OCI-LY1 (cell line): Measurements from ENCODE around the gene MARK2.

ENCODE experiments used
- EZH2 ChIP-seq: fragments of 200-600 bp; sonication (generic), shearing (Covaris generic); IDR thresholded peaks from 2 replicates; pipeline ENCODE4 v1.8.0; 2017; ENCODE audit warnings: borderline replicate concordance, mixed run types, mild to moderate bottlenecking, antibody characterized with exemption, low read length, moderate library complexity, mixed read lengths
- TF ChIP-seq, protein P1 (sequence below): fragments of 200-600 bp; sonication (generic), shearing (Covaris generic); IDR thresholded peaks from 2 replicates; pipeline ENCODE4 v1.5.1; 2017; ENCODE audit warnings: mild to moderate bottlenecking, antibody characterized with exemption, low read length, moderate library complexity, mixed read lengths

DNA sequence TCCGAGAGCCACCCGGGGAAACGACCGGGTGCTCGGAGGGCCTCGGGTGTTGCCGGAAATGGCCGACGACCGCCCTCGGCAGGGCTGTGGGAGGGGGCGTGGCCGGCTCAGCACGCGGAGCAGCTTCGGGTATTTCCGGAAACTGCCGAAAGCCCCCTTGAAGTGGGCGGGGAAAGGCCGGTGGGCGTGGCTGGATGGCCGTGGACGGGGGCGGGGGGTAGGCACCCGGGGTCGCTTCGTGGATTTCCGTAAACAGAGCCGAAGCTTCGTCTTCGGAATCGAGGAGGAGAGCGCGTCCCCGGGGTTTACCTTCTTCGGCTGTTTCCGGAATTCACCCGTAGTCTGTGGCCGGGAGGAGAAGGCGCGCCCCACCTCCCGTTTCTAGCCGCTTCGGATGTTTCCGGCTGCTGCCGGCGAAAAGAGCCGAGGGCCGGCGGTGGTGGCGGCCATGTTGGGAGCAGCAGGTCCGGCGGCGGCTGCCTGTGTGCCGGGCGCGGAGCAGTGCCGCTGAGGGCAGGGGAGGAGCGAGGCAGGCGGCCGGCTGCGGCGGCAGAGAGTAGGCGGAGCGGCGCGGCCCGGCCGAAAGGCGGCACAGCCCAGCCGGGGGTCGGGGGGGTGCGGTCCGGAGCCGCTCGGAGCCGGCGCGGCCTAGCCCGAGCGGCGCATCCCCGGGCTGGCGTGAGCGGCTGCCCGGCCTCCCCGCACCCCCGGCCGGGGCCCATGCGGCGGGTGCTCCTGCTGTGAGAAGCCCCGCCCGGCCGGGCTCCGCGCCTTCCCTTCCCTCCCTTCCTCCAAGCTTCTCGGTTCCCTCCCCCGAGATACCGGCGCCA lies at the start of gene MARK2:
- TF ChIP-seq, protein P1, sequence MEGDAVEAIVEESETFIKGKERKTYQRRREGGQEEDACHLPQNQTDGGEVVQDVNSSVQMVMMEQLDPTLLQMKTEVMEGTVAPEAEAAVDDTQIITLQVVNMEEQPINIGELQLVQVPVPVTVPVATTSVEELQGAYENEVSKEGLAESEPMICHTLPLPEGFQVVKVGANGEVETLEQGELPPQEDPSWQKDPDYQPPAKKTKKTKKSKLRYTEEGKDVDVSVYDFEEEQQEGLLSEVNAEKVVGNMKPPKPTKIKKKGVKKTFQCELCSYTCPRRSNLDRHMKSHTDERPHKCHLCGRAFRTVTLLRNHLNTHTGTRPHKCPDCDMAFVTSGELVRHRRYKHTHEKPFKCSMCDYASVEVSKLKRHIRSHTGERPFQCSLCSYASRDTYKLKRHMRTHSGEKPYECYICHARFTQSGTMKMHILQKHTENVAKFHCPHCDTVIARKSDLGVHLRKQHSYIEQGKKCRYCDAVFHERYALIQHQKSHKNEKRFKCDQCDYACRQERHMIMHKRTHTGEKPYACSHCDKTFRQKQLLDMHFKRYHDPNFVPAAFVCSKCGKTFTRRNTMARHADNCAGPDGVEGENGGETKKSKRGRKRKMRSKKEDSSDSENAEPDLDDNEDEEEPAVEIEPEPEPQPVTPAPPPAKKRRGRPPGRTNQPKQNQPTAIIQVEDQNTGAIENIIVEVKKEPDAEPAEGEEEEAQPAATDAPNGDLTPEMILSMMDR = no peak
- no peak for TF ChIP-seq EZH2
